HPDE6-E6E7 (cell line): ENCODE results near the gene ROBO1.
"Not testable (repeated sequence)": the region's sequence is repeated elsewhere in the genome, so short reads cannot be mapped to it uniquely, and the experiment has no call there.

Source experiments
- DNase-seq: peaks from one replicate; pipeline ENCODE4 v3.0.0; 2011; ENCODE audit warnings: missing footprints; ENCODE audit errors: extremely low spot score

ROBO1 gene

GRCh38 chr3:78912687-78913086 lies 855.1 kb downstream of the ROBO1 start:
- DNase-seq, result no peak

GRCh38 chr3:78912259-78912658 lies 855.5 kb downstream of the ROBO1 start:
- DNase-seq, result no peak

GRCh38 chr3:78911394-78911793 lies 856.4 kb downstream of the ROBO1 start:
- DNase-seq, result no peak

GRCh38 chr3:78908236-78908635 lies 859.6 kb downstream of the ROBO1 start:
- no peak for DNase-seq

- DNase-seq, result no peak
Measured at GRCh38 chr3:78907367-78907766, 860.4 kb downstream of the ROBO1 start.

GRCh38 chr3:78906930-78907329 lies 860.9 kb downstream of the ROBO1 start:
- DNase-seq, result no peak

- no peak for DNase-seq
Measured at GRCh38 chr3:78906245-78906644, 861.6 kb downstream of the ROBO1 start.

GRCh38 chr3:78905700-78906099 lies 862.1 kb downstream of the ROBO1 start:
- no peak for DNase-seq

- no peak for DNase-seq
Measured at GRCh38 chr3:78901544-78901943, 866.3 kb downstream of the ROBO1 start.

GRCh38 chr3:78900880-78901279 lies 866.9 kb downstream of the ROBO1 start:
- DNase-seq, result no peak

GRCh38 chr3:78900426-78900825 lies 867.4 kb downstream of the ROBO1 start:
- DNase-seq, result no peak

- DNase-seq, result no peak
Measured at GRCh38 chr3:78895528-78895927, 872.3 kb downstream of the ROBO1 start.

GRCh38 chr3:78894787-78895186 lies 873.0 kb downstream of the ROBO1 start:
- DNase-seq, result no peak

- DNase-seq, result no peak
Measured at GRCh38 chr3:78893161-78893560, 874.6 kb downstream of the ROBO1 start.

GRCh38 chr3:78889348-78889747 lies 878.5 kb downstream of the ROBO1 start:
- no peak for DNase-seq

GRCh38 chr3:78888635-78889034 lies 879.2 kb downstream of the ROBO1 start:
- DNase-seq, result no peak

GRCh38 chr3:78887547-78888011 lies 880.2 kb downstream of the ROBO1 start:
- DNase-seq, result no peak

GRCh38 chr3:78887029-78887428 lies 880.8 kb downstream of the ROBO1 start:
- DNase-seq, result peak; percentile 0

GRCh38 chr3:78884567-78884966 lies 883.2 kb downstream of the ROBO1 start:
- not testable (repeated sequence) for DNase-seq

- DNase-seq, result no peak
Measured at GRCh38 chr3:78882251-78882650, 885.5 kb downstream of the ROBO1 start.

- DNase-seq, result no peak
Measured at GRCh38 chr3:78881501-78881900, 886.3 kb downstream of the ROBO1 start.

GRCh38 chr3:78880603-78881461 lies 887.0 kb downstream of the ROBO1 start:
- no peak for DNase-seq

- no peak for DNase-seq
Measured at GRCh38 chr3:78879295-78879860, 888.4 kb downstream of the ROBO1 start.
